Activated CD8-positive, alpha-beta memory T cell treated with anti-CD3 and anti-CD28 coated beads, Interleukin-2, amount 50 U/mL, for 24 hours (primary cell): ENCODE data around the gene SYNPO2L.
"Not testable (repeated sequence)": the region's sequence is repeated elsewhere in the genome, so short reads cannot be mapped to it uniquely, and the experiment has no call there.

Source experiments
- DNase-seq: peaks from one replicate; pipeline ENCODE4 v3.0.0-alpha.2; 2020; ENCODE audit errors: extremely low read depth

Gene SYNPO2L

DNA sequence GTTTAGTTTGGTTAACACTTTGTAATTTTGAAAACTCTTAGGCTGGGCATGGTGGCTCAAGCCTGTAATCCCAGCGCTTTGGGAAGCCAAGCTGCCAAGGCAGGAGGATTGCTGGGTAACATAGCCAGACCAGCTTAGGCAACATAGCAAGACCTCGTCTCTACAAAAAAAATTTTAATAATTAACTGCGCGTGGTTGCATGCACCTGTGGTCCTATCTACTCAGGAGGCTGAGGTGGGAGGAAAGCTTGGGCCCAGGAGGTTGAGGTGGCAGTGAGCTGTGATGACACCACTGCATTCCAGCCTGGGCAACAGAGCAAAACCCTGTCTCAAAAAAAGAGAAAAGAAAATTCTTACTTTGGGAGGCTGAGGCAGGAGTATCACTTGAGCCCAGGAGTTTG, 32.8 kb downstream of the SYNPO2L start:
- no peak for DNase-seq

DNA sequence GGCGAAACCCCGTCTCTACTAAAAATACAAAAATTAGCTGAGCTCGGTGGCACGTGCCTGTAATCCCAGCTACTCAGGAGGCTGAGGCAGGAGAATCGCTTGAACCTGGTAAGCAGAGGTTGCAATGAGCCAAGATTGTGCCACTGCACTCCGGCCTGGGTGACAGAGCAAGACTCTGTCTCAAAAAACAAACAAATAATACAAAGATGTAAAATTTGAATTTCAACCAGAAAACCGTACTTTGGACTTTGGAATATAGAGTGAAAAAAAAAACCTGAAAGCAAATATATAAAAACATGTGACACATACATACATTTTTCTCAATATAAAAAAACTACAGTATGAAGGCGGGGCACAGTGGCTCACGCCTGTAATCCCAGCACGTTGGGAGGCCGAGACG, 34.9 kb downstream of the SYNPO2L start:
- not testable (repeated sequence) for DNase-seq

DNA sequence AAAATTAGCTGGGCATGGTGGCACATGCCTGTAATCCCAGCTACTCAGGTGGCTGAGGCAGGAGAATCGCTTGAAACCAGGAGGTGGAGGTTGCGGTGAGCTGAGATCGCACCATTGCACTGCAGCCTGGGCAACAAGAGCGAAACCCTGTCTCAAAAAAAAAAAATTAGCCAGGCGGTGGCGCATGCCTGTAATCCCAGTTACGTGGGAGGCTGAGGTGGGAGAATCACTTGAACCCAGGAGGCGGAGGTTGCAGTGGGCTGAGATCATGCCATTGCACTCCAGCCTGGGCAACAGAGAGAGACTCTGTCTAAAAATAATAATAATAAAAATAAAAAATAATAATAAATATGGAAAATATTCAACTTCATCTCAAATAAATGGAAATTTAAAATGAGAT, 38.7 kb downstream of the SYNPO2L start:
- DNase-seq = not testable (repeated sequence)

DNA sequence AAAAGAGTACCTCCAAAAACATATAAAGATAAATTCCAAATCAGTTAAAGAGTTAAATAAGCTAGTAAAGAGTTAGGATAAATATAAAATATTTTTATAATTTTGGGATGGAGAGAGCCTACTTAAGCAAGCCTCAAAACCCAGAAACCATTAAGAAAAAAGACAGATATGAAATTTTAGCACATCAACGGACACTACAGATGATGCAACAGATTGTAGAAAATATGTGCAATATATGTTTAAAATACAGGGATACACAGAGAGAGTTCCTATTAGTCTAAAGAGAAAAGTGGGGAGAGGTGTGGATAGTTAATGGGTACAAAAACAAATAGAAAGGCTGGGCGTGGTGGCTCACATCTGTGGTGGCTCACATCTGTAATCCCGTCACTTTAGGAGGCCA, 41.1 kb downstream of the SYNPO2L start:
- no peak for DNase-seq

DNA sequence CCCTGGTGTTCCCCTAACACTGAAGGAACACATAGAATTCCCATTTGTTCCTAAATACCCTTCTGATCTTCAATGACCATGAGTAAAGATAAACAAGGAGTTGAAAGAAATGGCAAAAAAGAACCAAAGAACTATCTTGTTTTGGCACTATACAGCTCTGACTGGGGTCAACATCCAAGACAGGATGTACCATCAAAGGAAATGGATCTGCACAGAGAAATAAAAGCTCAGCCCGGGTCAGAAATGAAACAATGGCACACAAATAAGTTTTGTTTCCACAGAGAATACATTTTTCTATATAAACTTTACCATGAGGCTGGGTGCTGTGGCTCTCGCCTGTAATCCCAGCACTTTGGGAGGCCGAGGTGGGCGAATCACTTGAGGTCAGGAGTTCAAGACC, 46.7 kb downstream of the SYNPO2L start:
- no peak for DNase-seq

DNA sequence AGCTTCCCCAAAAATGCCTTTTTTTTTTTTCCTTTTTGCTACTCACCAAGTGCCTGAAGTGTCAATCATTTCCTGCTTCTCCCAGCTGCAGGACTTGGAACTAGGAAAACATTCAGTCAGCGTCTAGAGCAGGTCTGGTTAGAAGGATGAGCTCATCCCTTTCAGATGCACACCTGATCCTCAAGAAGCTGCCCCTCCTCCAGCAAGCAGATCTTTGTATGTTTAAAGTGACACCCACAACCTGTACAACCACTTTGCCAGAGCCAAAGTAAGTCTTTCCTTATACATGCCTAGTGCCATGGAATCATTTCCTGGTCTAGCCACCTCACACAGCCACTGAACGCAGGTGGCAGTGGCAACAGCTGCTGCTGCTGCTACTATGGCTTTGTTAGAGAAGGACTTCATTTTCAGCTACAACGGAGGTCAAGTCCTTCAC, 54.3 kb downstream of the SYNPO2L start:
- no peak for DNase-seq

DNA sequence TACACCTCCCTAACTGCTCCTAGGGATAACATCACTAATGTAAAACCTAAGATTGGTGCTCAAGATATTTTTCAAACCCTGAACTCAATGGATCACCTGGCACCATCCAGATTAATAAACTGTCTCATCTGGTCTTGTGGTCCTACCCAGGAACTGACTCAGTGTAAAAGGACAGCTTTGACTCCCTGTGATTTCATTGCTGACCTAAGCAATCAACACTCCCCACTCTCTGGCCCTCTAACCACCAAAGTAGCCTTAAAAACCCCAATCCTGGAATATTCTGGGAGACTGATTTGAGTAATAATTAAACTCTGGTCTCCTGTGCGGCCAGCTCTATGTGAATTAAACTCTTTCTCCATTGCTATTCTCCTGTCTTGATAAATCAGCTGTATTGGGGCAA, 58.5 kb downstream of the SYNPO2L start:
- no peak for DNase-seq
